HCT116 (cell line): ENCODE data around the gene SIN3A. TPM values are rescaled to one million over a fixed set of nuclear protein-coding genes. Genes with fewer than 3 reads are reported as not detected.
"Not testable (repeated sequence)": the region's sequence is repeated elsewhere in the genome, so short reads cannot be mapped to it uniquely, and the experiment has no call there.

ENCODE experiments used
- ATAC-seq: fragments of 200-7000 bp; cut with Tn5 transposase; 2 replicates; pipeline ENCODE4 v1.9.1; 2020; ENCODE audit warnings: mild to moderate bottlenecking, moderate library complexity
- BruUV-seq: library from RNA; stranded (reverse); fragments of 400-500 nt; replicated peaks from 2 replicates; lab custom pipeline; 2021; lab: Mats Ljungman, UMichigan
- CTCF ChIA-PET: fragments of 300-600 bp; sonication (Branson Sonifier 250); formaldehyde crosslinking; loops from one replicate; lab custom pipeline; 2021; ENCODE audit warnings: antibody characterized with exemption; lab: Charles Lee
- POLR2A ChIA-PET: fragments of 300-600, 350-600 bp; sonication (Branson Sonifier 250); formaldehyde crosslinking; loops from one replicate; lab custom pipeline; 2021; ENCODE audit warnings: antibody characterized with exemption; lab: Charles Lee
- RAD21 ChIA-PET, 2 experiments: fragments of 300-600 bp; sonication (Branson Sonifier 250); formaldehyde crosslinking; loops; one replicate each; lab custom pipeline; 2023; ENCODE audit warnings: low total read pairs in 2 of 2; ENCODE audit not compliant: uncharacterized antibody in 2 of 2, unreplicated experiment in 2 of 2, low non-redundant PET in 1 of 2; lab: Charles Lee
- DNase-seq: peaks from one replicate; pipeline ENCODE4 v3.0.0-alpha.2; 2010; ENCODE audit warnings: low read depth, low spot score
- H2AFZ ChIP-seq: fragments of 200-600 bp; shearing (Covaris generic), sonication (generic); 2 replicates; pipeline ENCODE4 v1.6.1; 2017; ENCODE audit warnings: low read depth, mixed run types, mixed read lengths, antibody characterized with exemption, low read length; ENCODE audit not compliant: poor library complexity, severe bottlenecking
- H3K27ac ChIP-seq: 2 replicates; pipeline ENCODE4 v1.5.1; 2012; ENCODE audit warnings: low read depth, low read length
- H3K27me3 ChIP-seq: fragments of 200-600 bp; sonication (generic); 2 replicates; pipeline ENCODE4 v1.6.1; 2016; ENCODE audit warnings: mixed run types, low read length, mixed read lengths; ENCODE audit not compliant: insufficient read depth
- H3K36me3 ChIP-seq, 2 experiments: fragments of 200-500 bp in 1 of 2; fragments of 200-600 bp in 1 of 2; sonication (Bioruptor generic) in 1 of 2; sonication (generic) in 1 of 2; 2 replicates each; pipeline versions ENCODE4 v1.5.1 to v1.6.1; 2014 to 2016; ENCODE audit warnings: low read length in 2 of 2, inconsistent platforms in 1 of 2, mixed read lengths in 1 of 2, mixed run types in 1 of 2; ENCODE audit not compliant: insufficient read depth in 2 of 2, control insufficient read depth in 1 of 2
- H3K4me1 ChIP-seq, 2 experiments: fragments of 200-600 bp in 1 of 2; sonication (generic) in 1 of 2; 2 replicates each; pipeline versions ENCODE4 v1.5.1 to v1.6.1; 2012 to 2017; ENCODE audit warnings: low read length in 2 of 2, inconsistent platforms in 1 of 2, mild to moderate bottlenecking in 1 of 2, mixed read lengths in 1 of 2, mixed run types in 1 of 2, moderate library complexity in 1 of 2; ENCODE audit not compliant: insufficient read depth in 2 of 2, control insufficient read depth in 1 of 2
- H3K4me2 ChIP-seq: fragments of 200-600 bp; sonication (generic); 2 replicates; pipeline ENCODE4 v1.6.1; 2017; ENCODE audit warnings: mixed run types, low read length, mixed read lengths
- H3K4me3 ChIP-seq, 2 experiments: fragments of 200-600 bp in 1 of 2; sonication (generic) in 1 of 2; replicated peaks in 1 of 2; 2 replicates each; pipeline ENCODE4 v1.5.1; 2011 to 2016; ENCODE audit warnings: low read length in 2 of 2, control low read depth in 1 of 2, low read depth in 1 of 2, mild to moderate bottlenecking in 1 of 2, mixed read lengths in 1 of 2, mixed run types in 1 of 2
- H3K79me2 ChIP-seq: fragments of 200-600 bp; sonication (generic); 2 replicates; pipeline ENCODE4 v1.6.1; 2017; ENCODE audit warnings: mild to moderate bottlenecking, mixed run types, low read length, moderate library complexity, mixed read lengths; ENCODE audit not compliant: insufficient read depth
- H3K9ac ChIP-seq: fragments of 200-600 bp; sonication (generic); 2 replicates; pipeline ENCODE4 v1.6.1; 2016; ENCODE audit warnings: low read length, mixed read lengths
- H3K9me2 ChIP-seq: fragments of 200-600 bp; sonication (generic), shearing (Covaris generic); 2 replicates; pipeline ENCODE4 v1.6.1; 2017; ENCODE audit warnings: mixed run types, mild to moderate bottlenecking, moderate library complexity; ENCODE audit not compliant: insufficient read depth
- H3K9me3 ChIP-seq, 2 experiments: fragments of 200-500 bp in 1 of 2; fragments of 200-600 bp in 1 of 2; sonication (Bioruptor generic) in 1 of 2; sonication (generic) in 1 of 2; 2 replicates each; pipeline ENCODE4 v1.6.1; 2014 to 2017; ENCODE audit warnings: low read length in 2 of 2, mixed read lengths in 2 of 2, inconsistent platforms in 1 of 2, low read depth in 1 of 2, mild to moderate bottlenecking in 1 of 2, mixed run types in 1 of 2, moderate library complexity in 1 of 2; ENCODE audit not compliant: control insufficient read depth in 1 of 2, insufficient read depth in 1 of 2
- H4K20me1 ChIP-seq: fragments of 200-600 bp; sonication (generic), shearing (Covaris generic); 2 replicates; pipeline ENCODE4 v1.6.1; 2017; ENCODE audit warnings: mixed run types, mild to moderate bottlenecking, moderate library complexity; ENCODE audit not compliant: insufficient read depth
- ATF3 ChIP-seq: IDR thresholded peaks from 2 replicates; pipeline ENCODE4 v1.6.1; 2012
- CBX3 ChIP-seq: IDR thresholded peaks from 2 replicates; pipeline ENCODE4 v1.6.1; 2012; ENCODE audit warnings: low read depth
- EGR1 ChIP-seq: IDR thresholded peaks from 2 replicates; pipeline ENCODE4 v1.6.1; 2012; ENCODE audit warnings: low read depth
- ELF1 ChIP-seq: IDR thresholded peaks from 2 replicates; pipeline ENCODE4 v1.6.1; 2012; ENCODE audit warnings: low read depth, borderline replicate concordance
- EZH2phosphoT487 ChIP-seq: fragments of 200-600 bp; IDR thresholded peaks from 2 replicates; pipeline ENCODE4 v1.6.1; 2018; ENCODE audit warnings: antibody characterized with exemption, borderline replicate concordance
- FOSL1 ChIP-seq: IDR thresholded peaks from 2 replicates; pipeline ENCODE4 v1.6.1; 2012; ENCODE audit warnings: low read depth
- JUND ChIP-seq: IDR thresholded peaks from 2 replicates; pipeline ENCODE4 v1.6.1; 2012
- MAX ChIP-seq: IDR thresholded peaks from 2 replicates; pipeline ENCODE4 v1.6.1; 2012
- POLR2A ChIP-seq: IDR thresholded peaks from 2 replicates; pipeline ENCODE4 v1.7.0; 2011; ENCODE audit warnings: borderline replicate concordance; ENCODE audit not compliant: insufficient read depth, insufficient read length; ENCODE audit errors: extremely low read depth
- POLR2AphosphoS5 ChIP-seq: IDR thresholded peaks from 2 replicates; pipeline ENCODE4 v1.6.1; 2011; ENCODE audit warnings: mild to moderate bottlenecking, low read depth, low read length, moderate library complexity
- SP1 ChIP-seq: IDR thresholded peaks from 2 replicates; pipeline ENCODE4 v1.6.1; 2012; ENCODE audit warnings: low read depth
- SRF ChIP-seq: IDR thresholded peaks from 2 replicates; pipeline ENCODE4 v1.6.1; 2012; ENCODE audit warnings: low read depth
- TCF7L2 ChIP-seq: IDR thresholded peaks from 2 replicates; pipeline ENCODE4 v1.7.0; 2011; ENCODE audit warnings: borderline replicate concordance, inconsistent platforms; ENCODE audit not compliant: insufficient read depth, insufficient read length; ENCODE audit errors: extremely low read depth
- YY1 ChIP-seq: IDR thresholded peaks from 2 replicates; pipeline ENCODE4 v1.6.1; 2011; ENCODE audit warnings: low read length, low read depth, moderate library complexity, mild to moderate bottlenecking; ENCODE audit not compliant: insufficient replicate concordance; ENCODE audit errors: extremely low read depth
- ZFX ChIP-seq: fragments of 450-650 bp; IDR thresholded peaks from 2 replicates; pipeline ENCODE4 v1.6.1; 2017
- intact Hi-C: fragments of 100-400 bp; cut with micrococcal nuclease; formaldehyde crosslinking; loops from 2 replicates; pipeline ENCODE4 v1.10.0; 2022
- total RNA-seq: library from RNA; stranded (reverse); gene quantifications from one replicate; pipeline ENCODE4 v1.2.1, GENCODE V29; 2021; ENCODE audit not compliant: unreplicated experiment
- TF ChIP-seq, protein P1 (sequence below): IDR thresholded peaks from 2 replicates; pipeline ENCODE4 v1.6.1; 2011; ENCODE audit warnings: mild to moderate bottlenecking, low read length, moderate library complexity; ENCODE audit not compliant: insufficient replicate concordance; ENCODE audit errors: extremely low read depth

SIN3A gene
- total RNA-seq, 1 experiment from 2014 or later, result 70.1 TPM

DNA sequence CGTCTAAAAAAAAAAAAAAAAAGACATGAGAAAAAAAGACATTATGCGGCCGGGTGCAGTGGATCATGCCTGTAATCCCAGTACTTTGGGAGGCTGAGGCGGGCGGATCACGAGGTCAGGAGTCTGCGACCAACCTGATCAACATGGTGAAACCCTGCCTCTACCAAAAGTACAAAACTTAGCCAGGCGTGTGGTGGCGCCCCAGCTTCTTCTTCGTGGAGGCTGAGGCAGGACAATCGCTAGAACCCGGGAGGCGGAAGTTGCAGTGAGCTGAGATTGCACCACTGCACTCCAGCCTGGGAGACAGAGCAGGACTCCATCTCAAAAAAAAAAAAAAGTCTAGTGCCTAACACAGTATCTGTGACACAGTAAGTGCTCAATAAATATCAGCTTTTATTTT is 3.3 kb downstream of the SIN3A start:
- H3K36me3 ChIP-seq, H3K4me2 ChIP-seq, H3K9ac ChIP-seq, H2AFZ ChIP-seq, BruUV-seq, H3K9me2 ChIP-seq, ATAC-seq, intact Hi-C loops, DNase-seq, H3K4me3 ChIP-seq, POLR2A ChIA-PET, RAD21 ChIA-PET, H3K9me3 ChIP-seq, H3K27me3 ChIP-seq, H3K27ac ChIP-seq, CTCF ChIA-PET: not testable (repeated sequence)
- Histone ChIP-seq H3K79me2 (peaks cover 85% of the 10 kb centered on the region), H4K20me1 (peaks cover 10% of the 10 kb centered on the region; the same call in 1 of the 2 replicates), H3K4me1 (peaks cover 9 to 25% of the 10 kb centered on the region in 2 experiments)

DNA sequence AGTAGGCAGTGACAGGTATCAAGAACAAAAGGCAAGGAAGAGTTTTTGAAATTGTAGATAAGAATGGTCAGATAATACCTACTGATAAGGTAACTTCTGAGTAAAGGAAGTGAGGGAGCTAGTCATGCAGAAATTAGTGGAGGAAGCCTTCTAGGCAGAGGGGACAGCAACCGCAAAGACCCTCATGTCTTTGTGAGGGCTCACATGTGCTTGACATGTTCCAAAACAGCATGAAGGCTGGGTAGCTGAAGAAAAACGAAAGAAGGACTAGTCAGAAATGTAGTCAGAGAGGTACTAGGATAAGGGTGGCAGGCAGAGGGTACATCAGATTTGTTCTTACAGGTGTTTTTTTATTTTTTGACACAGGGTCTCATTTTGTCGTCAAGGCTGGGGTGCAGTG is 5.3 kb downstream of the SIN3A start:
- H3K4me1 ChIP-seq, result peaks cover 9 to 13% of the 10 kb centered on the region in 2 experiments
- DNase-seq (no peak), ATAC-seq (no peak)
- BruUV-seq, result no TSS peak
- ChIA-PET POLR2A (interaction anchor here (1.4 kb wide), 1 partner anchor 9 kb away, joined by 3 read pairs; no protein-coding TSS in a partner anchor), CTCF (no interaction called here), RAD21 (no interaction called here)
- H3K4me3 ChIP-seq, result no peak overlapping the region
- peaks cover 95% of the 10 kb centered on the region for H3K79me2 ChIP-seq
- H3K4me2 ChIP-seq, result no peak overlapping the region
- H2AFZ ChIP-seq, result no peak overlapping the region
- intact Hi-C loops, result no loop called here
- no peaks in the 10 kb centered on the region for H3K9me2 ChIP-seq
- H3K27ac ChIP-seq, result no peak overlapping the region
- peaks cover 10% of the 10 kb centered on the region; the same call in 1 of the 2 replicates for H4K20me1 ChIP-seq
- no peaks in the 10 kb centered on the region for H3K9me3 ChIP-seq
- H3K36me3 ChIP-seq, result peaks cover 0 to 2% of the 10 kb centered on the region in 2 experiments; a peak in 1 of 4 replicates
- no peaks in the 10 kb centered on the region for H3K27me3 ChIP-seq
- H3K9ac ChIP-seq, result no peak overlapping the region
- TF ChIP-seq SP1 (no peak), POLR2A (no peak), CBX3 (no peak), JUND (no peak), EZH2phosphoT487 (no peak), TCF7L2 (no peak), FOSL1 (no peak), SRF (no peak), ATF3 (no peak), ELF1 (no peak), YY1 (no peak), EGR1 (no peak), POLR2AphosphoS5 (no peak), MAX (no peak), ZFX (no peak)
- TF ChIP-seq, protein P1, sequence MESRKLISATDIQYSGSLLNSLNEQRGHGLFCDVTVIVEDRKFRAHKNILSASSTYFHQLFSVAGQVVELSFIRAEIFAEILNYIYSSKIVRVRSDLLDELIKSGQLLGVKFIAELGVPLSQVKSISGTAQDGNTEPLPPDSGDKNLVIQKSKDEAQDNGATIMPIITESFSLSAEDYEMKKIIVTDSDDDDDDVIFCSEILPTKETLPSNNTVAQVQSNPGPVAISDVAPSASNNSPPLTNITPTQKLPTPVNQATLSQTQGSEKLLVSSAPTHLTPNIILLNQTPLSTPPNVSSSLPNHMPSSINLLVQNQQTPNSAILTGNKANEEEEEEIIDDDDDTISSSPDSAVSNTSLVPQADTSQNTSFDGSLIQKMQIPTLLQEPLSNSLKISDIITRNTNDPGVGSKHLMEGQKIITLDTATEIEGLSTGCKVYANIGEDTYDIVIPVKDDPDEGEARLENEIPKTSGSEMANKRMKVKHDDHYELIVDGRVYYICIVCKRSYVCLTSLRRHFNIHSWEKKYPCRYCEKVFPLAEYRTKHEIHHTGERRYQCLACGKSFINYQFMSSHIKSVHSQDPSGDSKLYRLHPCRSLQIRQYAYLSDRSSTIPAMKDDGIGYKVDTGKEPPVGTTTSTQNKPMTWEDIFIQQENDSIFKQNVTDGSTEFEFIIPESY, result no peak
